ENCODE data around the gene ABCD3. TPM values are rescaled to one million over a fixed set of nuclear protein-coding genes. Genes with fewer than 3 reads are reported as not detected.
"Not testable (repeated sequence)": the region's sequence is repeated elsewhere in the genome, so short reads cannot be mapped to it uniquely, and the experiment has no call there.

ABCD3 gene
- total RNA-seq, 1 donor = 30.4 TPM

DNA sequence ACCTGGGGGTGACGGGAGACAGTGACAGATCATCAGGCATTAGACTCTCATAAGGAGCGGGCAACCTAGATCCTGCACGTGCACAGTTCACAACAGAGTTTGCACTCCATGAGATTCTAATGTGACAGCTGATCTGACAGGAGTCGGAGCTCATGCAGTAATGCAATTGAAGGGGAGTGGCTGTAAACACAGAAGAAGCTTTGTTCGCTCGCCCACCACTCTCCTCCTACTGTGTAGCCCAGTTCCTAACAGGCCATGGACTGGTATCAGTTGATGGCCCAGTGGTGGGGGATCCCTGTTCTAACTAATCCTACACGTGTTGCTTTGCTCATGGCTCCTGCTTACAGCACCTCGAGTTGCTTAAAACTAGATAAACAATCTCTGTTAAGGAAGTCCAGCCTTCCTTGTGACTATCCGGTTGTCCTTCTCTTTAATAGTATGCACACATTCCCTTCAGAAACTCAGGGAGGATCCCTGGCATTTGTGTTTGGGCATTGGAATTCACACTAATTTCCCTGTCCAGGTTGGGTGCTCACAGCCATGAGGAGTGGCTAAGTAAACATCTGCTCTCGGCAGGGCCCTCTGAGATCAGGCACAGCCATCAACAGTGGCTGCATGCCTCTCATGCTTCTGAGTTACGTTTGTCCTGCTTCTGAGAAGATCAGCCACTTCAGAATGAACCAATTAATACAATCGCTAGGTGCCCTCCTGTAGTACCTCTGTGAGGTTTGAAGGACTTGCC lies 144.5 kb downstream of the ABCD3 start:
- Histone ChIP-seq H4K20me1 (ENCODE audit: insufficient read depth, low read length) (no peaks in the 10 kb centered on the region), H3K36me3 (ENCODE audit: insufficient read depth, low read length) (no peaks in the 10 kb centered on the region), H3K4me3 (ENCODE audit: insufficient read depth, low read length) (no peak overlapping the region), H2AFZ (ENCODE audit: low read length) (no peak overlapping the region), H3K4me2 (ENCODE audit: insufficient read depth, low read length) (no peak overlapping the region), H3K79me2 (ENCODE audit: insufficient read depth, low read length) (no peaks in the 10 kb centered on the region), H3K27ac (ENCODE audit: low read depth, low read length) (no peak overlapping the region), H3K27me3 (ENCODE audit: insufficient read depth, low read length) (peaks cover 4% of the 10 kb centered on the region), H3K9me3 (ENCODE audit: low read depth, low read length) (no peaks in the 10 kb centered on the region), H3K4me1 (ENCODE audit: insufficient read depth, low read length) (no peaks in the 10 kb centered on the region)
- DNase-seq (ENCODE audit: insufficient read length, low spot score, missing footprints) = no peak
- TF ChIP-seq, protein P1, sequence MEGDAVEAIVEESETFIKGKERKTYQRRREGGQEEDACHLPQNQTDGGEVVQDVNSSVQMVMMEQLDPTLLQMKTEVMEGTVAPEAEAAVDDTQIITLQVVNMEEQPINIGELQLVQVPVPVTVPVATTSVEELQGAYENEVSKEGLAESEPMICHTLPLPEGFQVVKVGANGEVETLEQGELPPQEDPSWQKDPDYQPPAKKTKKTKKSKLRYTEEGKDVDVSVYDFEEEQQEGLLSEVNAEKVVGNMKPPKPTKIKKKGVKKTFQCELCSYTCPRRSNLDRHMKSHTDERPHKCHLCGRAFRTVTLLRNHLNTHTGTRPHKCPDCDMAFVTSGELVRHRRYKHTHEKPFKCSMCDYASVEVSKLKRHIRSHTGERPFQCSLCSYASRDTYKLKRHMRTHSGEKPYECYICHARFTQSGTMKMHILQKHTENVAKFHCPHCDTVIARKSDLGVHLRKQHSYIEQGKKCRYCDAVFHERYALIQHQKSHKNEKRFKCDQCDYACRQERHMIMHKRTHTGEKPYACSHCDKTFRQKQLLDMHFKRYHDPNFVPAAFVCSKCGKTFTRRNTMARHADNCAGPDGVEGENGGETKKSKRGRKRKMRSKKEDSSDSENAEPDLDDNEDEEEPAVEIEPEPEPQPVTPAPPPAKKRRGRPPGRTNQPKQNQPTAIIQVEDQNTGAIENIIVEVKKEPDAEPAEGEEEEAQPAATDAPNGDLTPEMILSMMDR (IDR thresholded peaks at IDR 0.05; ENCODE audit: extremely low read depth, low read depth, low read length) = no peak

DNA sequence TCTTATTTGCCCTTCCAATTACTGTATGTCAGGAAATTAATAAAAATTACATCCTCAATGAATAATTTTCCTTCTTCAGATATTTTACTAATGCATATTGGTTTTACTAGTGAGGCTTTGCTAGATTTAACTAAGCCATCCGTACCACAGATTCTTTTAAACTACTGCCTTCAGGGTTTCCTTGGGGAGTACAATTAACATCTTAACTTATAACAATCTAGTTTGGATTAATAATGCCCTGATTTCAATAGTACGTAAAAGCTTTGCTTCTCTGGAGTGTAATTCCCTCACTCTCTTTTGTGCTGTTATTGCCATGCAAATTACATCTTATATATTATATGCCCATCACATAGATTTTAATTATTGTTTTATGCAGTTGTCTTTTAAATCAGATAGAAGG lies 147.7 kb downstream of the ABCD3 start:
- no peak overlapping the region for H2AFZ ChIP-seq (ENCODE audit: low read length)
- no peak for DNase-seq (ENCODE audit: insufficient read length, low spot score, missing footprints)
- TF ChIP-seq, protein P1 (IDR thresholded peaks at IDR 0.05; ENCODE audit: extremely low read depth, low read depth, low read length) = no peak

DNA sequence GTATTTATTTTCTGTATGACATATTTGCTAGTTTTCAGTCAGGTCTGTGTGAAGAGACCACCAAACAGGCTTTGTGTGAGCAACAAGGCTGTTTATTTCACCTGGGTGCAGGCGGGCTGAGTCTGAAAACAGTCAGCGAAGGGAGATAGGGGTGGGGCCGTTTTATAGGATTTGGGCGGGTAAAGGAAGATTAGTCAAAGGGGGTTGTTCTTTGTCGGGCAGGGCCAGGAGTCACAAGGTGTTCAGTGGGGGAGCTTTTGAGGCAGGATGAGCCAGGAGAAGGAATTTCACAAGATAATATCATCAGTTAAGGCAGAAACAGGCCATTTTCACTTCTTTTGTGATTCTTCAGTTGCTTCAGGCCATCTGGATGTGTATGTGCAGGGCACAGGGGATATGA lies 148.2 kb downstream of the ABCD3 start:
- not testable (repeated sequence) for H4K20me1 ChIP-seq (ENCODE audit: insufficient read depth, low read length); H3K4me2 ChIP-seq (ENCODE audit: insufficient read depth, low read length); DNase-seq (ENCODE audit: insufficient read length, low spot score, missing footprints)

More for the DNA sequence above, 147.7 kb downstream of the ABCD3 start:
- H3K4me3 ChIP-seq (ENCODE audit: insufficient read depth, low read length) = no peak overlapping the region
- H3K4me1 ChIP-seq (ENCODE audit: insufficient read depth, low read length) = no peaks in the 10 kb centered on the region
- no peaks in the 10 kb centered on the region for H4K20me1 ChIP-seq (ENCODE audit: insufficient read depth, low read length)
- H3K36me3 ChIP-seq (ENCODE audit: insufficient read depth, low read length) = no peaks in the 10 kb centered on the region
- H3K27ac ChIP-seq (ENCODE audit: low read depth, low read length) = no peak overlapping the region
- peaks cover 4% of the 10 kb centered on the region for H3K27me3 ChIP-seq (ENCODE audit: insufficient read depth, low read length)
- no peak overlapping the region for H3K4me2 ChIP-seq (ENCODE audit: insufficient read depth, low read length)
- no peaks in the 10 kb centered on the region for H3K79me2 ChIP-seq (ENCODE audit: insufficient read depth, low read length)
- no peaks in the 10 kb centered on the region for H3K9me3 ChIP-seq (ENCODE audit: low read depth, low read length)

DNA sequence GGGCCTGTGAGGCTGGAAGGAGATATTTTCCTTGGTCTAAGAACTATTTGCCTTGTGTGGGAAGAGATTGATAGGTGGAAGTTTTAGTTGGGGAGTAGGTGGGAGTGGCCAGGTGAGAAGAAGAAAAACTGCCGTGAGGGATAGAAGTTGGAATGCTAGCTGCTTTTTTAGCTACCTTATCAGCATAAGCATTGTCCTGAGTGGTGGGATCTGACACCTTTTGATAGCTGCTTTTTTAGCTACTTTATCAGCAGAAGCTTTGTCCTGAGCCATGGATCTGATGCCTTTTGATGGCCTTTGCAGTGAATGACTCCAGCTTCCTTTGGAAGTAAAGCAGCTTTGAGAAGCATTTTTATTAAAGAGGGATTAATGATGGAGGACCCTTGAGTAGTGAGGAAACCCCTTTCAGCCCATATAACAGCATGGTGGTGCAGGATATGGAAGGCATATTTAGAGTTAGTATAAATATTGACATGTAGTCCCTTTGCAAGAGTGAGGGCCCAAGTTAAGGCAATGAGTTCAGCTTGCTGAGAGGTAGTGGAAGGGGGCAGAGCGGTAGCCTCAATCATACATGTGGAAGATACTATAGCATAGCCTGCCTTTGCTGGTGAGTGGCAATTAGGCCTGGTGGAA lies 149.9 kb downstream of the ABCD3 start:
- not testable (repeated sequence) for H3K9me3 ChIP-seq (ENCODE audit: low read depth, low read length); H3K79me2 ChIP-seq (ENCODE audit: insufficient read depth, low read length); H2AFZ ChIP-seq (ENCODE audit: low read length); H3K4me2 ChIP-seq (ENCODE audit: insufficient read depth, low read length); H3K4me3 ChIP-seq (ENCODE audit: insufficient read depth, low read length); H3K27ac ChIP-seq (ENCODE audit: low read depth, low read length); H3K36me3 ChIP-seq (ENCODE audit: insufficient read depth, low read length); H3K27me3 ChIP-seq (ENCODE audit: insufficient read depth, low read length); H3K4me1 ChIP-seq (ENCODE audit: insufficient read depth, low read length); DNase-seq (ENCODE audit: insufficient read length, low spot score, missing footprints); H4K20me1 ChIP-seq (ENCODE audit: insufficient read depth, low read length)

More for the DNA sequence above, 148.2 kb downstream of the ABCD3 start:
- H3K79me2 ChIP-seq (ENCODE audit: insufficient read depth, low read length); H3K27me3 ChIP-seq (ENCODE audit: insufficient read depth, low read length); H2AFZ ChIP-seq (ENCODE audit: low read length); H3K4me1 ChIP-seq (ENCODE audit: insufficient read depth, low read length); H3K27ac ChIP-seq (ENCODE audit: low read depth, low read length); H3K9me3 ChIP-seq (ENCODE audit: low read depth, low read length); H3K4me3 ChIP-seq (ENCODE audit: insufficient read depth, low read length); H3K36me3 ChIP-seq (ENCODE audit: insufficient read depth, low read length): not testable (repeated sequence)

Other genes starting within 250 kb of the ABCD3 start
- gene ARHGAP29, start 180.8 kb upstream of the ABCD3 start, total RNA-seq = 13.3 and 17.0 TPM in 2 replicates
- 5.8 and 7.4 TPM in 2 replicates for gene F3, start 123.4 kb downstream of the ABCD3 start, total RNA-seq